Measurements from ENCODE around the gene PKIB. TPM values are rescaled to one million over a fixed set of nuclear protein-coding genes. Genes with fewer than 3 reads are reported as not detected.

The PKIB gene
- total and polyA plus RNA-seq, 10 of the 15 experiments (the other 5 are each of a cell fraction or from before 2014, with no cell fraction given): 0.20 to 1.8 (median 0.87) TPM

- ChIA-PET POLR2A (interaction anchor here (0.7 to 1.3 kb wide), 2 partner anchors 10 to 16 kb away, joined by 3 read pairs; no protein-coding TSS in a partner anchor), CTCF (interaction anchor here (0.6 to 4.0 kb wide), 13 partner anchors 10 to 372 kb away, joined by 3 to 29 read pairs (median 4); partner anchors contain the start of gene PKIB), RAD21 (ENCODE audit: unreplicated experiment) (interaction anchor here (0.6 to 4.0 kb wide), 7 partner anchors 16 to 123 kb away, joined by 3 to 21 read pairs (median 5); partner anchors contain the start of gene PKIB), SMC1A (ENCODE audit: uncharacterized antibody, unreplicated experiment) (interaction anchor here (1.0 to 18.7 kb wide), 24 partner anchors 8 to 160 kb away, joined by 3 to 215 read pairs (median 4); partner anchors contain the start of gene PKIB)
- no peak overlapping the region for H3K9ac ChIP-seq (ENCODE audit: control insufficient read depth, insufficient read depth, low read length)
- H3K79me2 ChIP-seq (ENCODE audit: control insufficient read depth, insufficient read depth, low read length): no peaks in the 10 kb centered on the region
- FAIRE-seq: no peak
- TF ChIP-seq YBX1 (IDR thresholded peaks at IDR 0.05) (no peak), SMAD1 (IDR thresholded peaks at IDR 0.05; ENCODE audit: low read depth, partially characterized antibody) (no peak), BCLAF1 (IDR thresholded peaks at IDR 0.05) (no peak), KLF5 (IDR thresholded peaks at IDR 0.05; ENCODE audit: partially characterized antibody) (no peak), RELA (IDR thresholded peaks at IDR 0.05; ENCODE audit: borderline replicate concordance, partially characterized antibody) (no peak), ETV6 (conservative IDR thresholded peaks at IDR 0.05 in 1 of 2, IDR thresholded peaks at IDR 0.05 in 1 of 2; ENCODE audit: borderline replicate concordance in 1 of 2, low read depth in 1 of 2) (no peak), SREBF1 (IDR thresholded peaks at IDR 0.05; ENCODE audit: low read length) (no peak), JUNB (IDR thresholded peaks at IDR 0.05) (no peak), CBX3 (IDR thresholded peaks at IDR 0.05; ENCODE audit: borderline replicate concordance, low read depth) (no peak), ZBTB40 (IDR thresholded peaks at IDR 0.05; ENCODE audit: borderline replicate concordance) (no peak)
- in situ Hi-C loops (cut with MboI) (no loop called here), intact Hi-C loops (cut with micrococcal nuclease; ENCODE audit: unreplicated experiment) (loop anchor here (10.0 kb wide), 1 partner anchor 237 kb away; the partner anchor contains the start of gene SERINC1)
- H3K4me1 ChIP-seq (ENCODE audit: control insufficient read depth, insufficient read depth, low read length): no peaks in the 10 kb centered on the region
- no peak for ATAC-seq
- H3K27me3 ChIP-seq (replicated peaks in 1 of 2; ENCODE audit: control insufficient read depth in 2 of 2, insufficient read depth in 2 of 2, low read length in 1 of 2): no peaks in the 10 kb centered on the region; a peak in 1 of 4 replicates
- no peak overlapping the region for H2AFZ ChIP-seq (ENCODE audit: control insufficient read depth, low read depth, low read length)
- no peak overlapping the region for H3K27ac ChIP-seq (ENCODE audit: control insufficient read depth, insufficient read depth)
- DNase-seq (ENCODE audit: low read depth, low spot score): no peak
- no peaks in the 10 kb centered on the region for H3K9me3 ChIP-seq (replicated peaks; ENCODE audit: control insufficient read depth, insufficient read depth, low read length)
- WGBS (ENCODE audit: insufficient coverage, insufficient replicate concordance, low lambda C conversion rate, missing lambda C conversion rate): 3% methylated on average over 3 of the region's 3 CpGs
- no peaks in the 10 kb centered on the region for H3K36me3 ChIP-seq (ENCODE audit: control insufficient read depth in 2 of 2, insufficient read depth in 2 of 2, low read length in 1 of 2)
- BruUV-seq (replicated peaks): no TSS peak
- H3K4me3 ChIP-seq: no peak overlapping the region
- no peak overlapping the region for H3K4me2 ChIP-seq (ENCODE audit: control insufficient read depth, insufficient read depth)
- no peaks in the 10 kb centered on the region for H4K20me1 ChIP-seq (ENCODE audit: control insufficient read depth, insufficient read depth)
These were observed 101.9 kb downstream of the PKIB start for GRCh38 chr6:122712093-122712447.

Data from GM12878 (cell line).